HepG2 (cell line): ENCODE measurements around the gene SIRPA. TPM values are rescaled to one million over a fixed set of nuclear protein-coding genes. Genes with fewer than 3 reads are reported as not detected.

Source experiments
- ATAC-seq: fragments of 200-7000 bp; cut with Tn5 transposase; 3 replicates; pipeline ENCODE4 v1.9.1; 2020; ENCODE audit warnings: mild to moderate bottlenecking, moderate library complexity
- BruUV-seq: library from RNA; stranded (reverse); fragments of 400-500 nt; replicated peaks from 2 replicates; lab custom pipeline; 2021; lab: Mats Ljungman, UMichigan
- CTCF ChIA-PET: fragments of 300-600 bp; formaldehyde crosslinking; extraction: SDS; loops from one replicate; lab custom pipeline; 2021; ENCODE audit warnings: low total read pairs, inconsistent platforms, low intra/inter-chr PET ratio; lab: Yijun Ruan, JAX
- POLR2A ChIA-PET: fragments of 350-600 bp; sonication (Branson Sonifier 250); formaldehyde crosslinking; loops from one replicate; lab custom pipeline; 2020; ENCODE audit warnings: antibody characterized with exemption, inconsistent platforms; lab: Yijun Ruan, JAX
- DNase-seq: peaks from one replicate; pipeline ENCODE4 v3.0.0-alpha.2; 2015; ENCODE audit warnings: low spot score
- FAIRE-seq: peaks from 3 replicates; lab custom pipeline; 2011; peaks lifted over from hg19 to GRCh38; lab: Jason Lieb, UNC
- H2AFZ ChIP-seq: one replicate; pipeline ENCODE4 v1.6.1; 2011; ENCODE audit warnings: low read length, inconsistent platforms
- H3K27ac ChIP-seq: fragments of 300-600 bp; 3 replicates; pipeline ENCODE4 v1.8.0; 2011; ENCODE audit warnings: mixed run types, mild to moderate bottlenecking, mixed read lengths, low read length, inconsistent platforms; ENCODE audit not compliant: insufficient read depth; ENCODE audit errors: extremely low read length
- H3K27me3 ChIP-seq, 2 experiments: fragments of 200-600 bp in 1 of 2; 2 replicates in 1 of 2; 3 replicates in 1 of 2; pipeline versions ENCODE4 v1.6.0 to v1.8.0; 2011; ENCODE audit warnings: low read length in 2 of 2, mild to moderate bottlenecking in 2 of 2, moderate library complexity in 2 of 2, inconsistent platforms in 1 of 2; ENCODE audit not compliant: insufficient read depth in 2 of 2, control insufficient read depth in 1 of 2
- H3K36me3 ChIP-seq, 2 experiments: fragments of 200-600 bp in 1 of 2; replicated peaks in 1 of 2; 2 replicates in 1 of 2; 3 replicates in 1 of 2; pipeline versions ENCODE4 v1.5.1 to v1.8.0; 2011; ENCODE audit warnings: low read length in 2 of 2, inconsistent platforms in 1 of 2; ENCODE audit not compliant: insufficient read depth in 2 of 2, control insufficient read depth in 1 of 2
- H3K4me1 ChIP-seq: 2 replicates; pipeline ENCODE4 v1.5.1; 2012; ENCODE audit warnings: low read length, inconsistent platforms; ENCODE audit not compliant: insufficient read depth
- H3K4me2 ChIP-seq: 2 replicates; pipeline ENCODE4 v1.6.0; 2011; ENCODE audit warnings: low read depth, low read length, inconsistent platforms
- H3K4me3 ChIP-seq, 3 experiments: fragments of 200-600 bp in 1 of 3; sonication (generic), shearing (Covaris generic) in 1 of 3; replicated peaks in 1 of 3; 2 replicates each; pipeline ENCODE4 v1.5.1; 2011 to 2016; ENCODE audit warnings: low read length in 3 of 3, inconsistent platforms in 2 of 3, low read depth in 2 of 3, mild to moderate bottlenecking in 2 of 3, control low read depth in 1 of 3, mixed read lengths in 1 of 3; ENCODE audit not compliant: insufficient read depth in 1 of 3
- H3K79me2 ChIP-seq: one replicate; pipeline ENCODE4 v1.6.1; 2011; ENCODE audit warnings: low read length, inconsistent platforms; ENCODE audit not compliant: insufficient read depth
- H3K9ac ChIP-seq: 2 replicates; pipeline ENCODE4 v1.6.0; 2011; ENCODE audit warnings: mild to moderate bottlenecking, low read depth, low read length, inconsistent platforms; ENCODE audit not compliant: insufficient read depth
- H3K9me3 ChIP-seq: 2 replicates; pipeline ENCODE4 v1.5.1; 2012; ENCODE audit warnings: mild to moderate bottlenecking, low read length
- H4K20me1 ChIP-seq: 2 replicates; pipeline ENCODE4 v1.6.0; 2011; ENCODE audit warnings: inconsistent platforms, mild to moderate bottlenecking, low read length, moderate library complexity; ENCODE audit not compliant: insufficient read depth
- CAMTA2 ChIP-seq: sonication (generic); formaldehyde crosslinking; IDR thresholded peaks from 2 replicates; pipeline ENCODE4 v1.4.0; 2020; ENCODE audit warnings: mild to moderate bottlenecking, missing genetic modification reagents, borderline replicate concordance
- FOXP4 ChIP-seq: sonication (generic); formaldehyde crosslinking; IDR thresholded peaks from 2 replicates; pipeline ENCODE4 v1.4.0; 2020; ENCODE audit warnings: missing genetic modification reagents
- GLMP ChIP-seq: sonication (generic); formaldehyde crosslinking; IDR thresholded peaks from 2 replicates; pipeline ENCODE4 v1.9.0; 2021; ENCODE audit warnings: missing genetic modification reagents, mild to moderate bottlenecking, borderline replicate concordance
- NCOA1 ChIP-seq: sonication (generic); formaldehyde crosslinking; IDR thresholded peaks from 2 replicates; pipeline ENCODE4 v1.9.0; 2021; ENCODE audit warnings: missing genetic modification reagents
- NPAS2 ChIP-seq: sonication (generic); formaldehyde crosslinking; IDR thresholded peaks from 2 replicates; pipeline ENCODE4 v1.8.0; 2022; ENCODE audit warnings: mild to moderate bottlenecking, missing genetic modification reagents, borderline replicate concordance
- PHB2 ChIP-seq: fragments of 450-650 bp; IDR thresholded peaks from 2 replicates; pipeline ENCODE4 v1.6.1; 2018; ENCODE audit not compliant: partially characterized antibody
- SKI ChIP-seq: fragments of 450-650 bp; IDR thresholded peaks from one replicate; pipeline ENCODE4 v1.6.1; 2018; ENCODE audit warnings: mild to moderate bottlenecking; ENCODE audit not compliant: partially characterized antibody
- TOE1 ChIP-seq: sonication (generic); formaldehyde crosslinking; IDR thresholded peaks from 2 replicates; pipeline ENCODE4 v1.4.0; 2020; ENCODE audit warnings: mild to moderate bottlenecking, missing genetic modification reagents
- XBP1 ChIP-seq: sonication (generic); formaldehyde crosslinking; IDR thresholded peaks from 2 replicates; pipeline ENCODE4 v1.5.0; 2020; ENCODE audit warnings: missing genetic modification reagents
- ZFP36 ChIP-seq: fragments of 150-350 bp; IDR thresholded peaks from 2 replicates; pipeline ENCODE4 v1.6.1; 2018; ENCODE audit warnings: borderline replicate concordance, low read length, low read depth; ENCODE audit not compliant: partially characterized antibody
- ZNF354B ChIP-seq: sonication (generic); formaldehyde crosslinking; IDR thresholded peaks from 2 replicates; pipeline ENCODE4 v1.8.0; 2022; ENCODE audit warnings: mild to moderate bottlenecking, missing genetic modification reagents
- ZNF839 ChIP-seq: sonication (generic); formaldehyde crosslinking; IDR thresholded peaks from 2 replicates; pipeline ENCODE4 v1.4.0; 2020; ENCODE audit warnings: missing genetic modification reagents, mild to moderate bottlenecking, borderline replicate concordance
- ZNF878 ChIP-seq: sonication (generic); formaldehyde crosslinking; IDR thresholded peaks from 2 replicates; pipeline ENCODE4 v1.8.1; 2023; ENCODE audit warnings: mild to moderate bottlenecking, missing genetic modification reagents, moderate library complexity
- WGBS: methylation state at CpG from one replicate; pipeline ENCODE4 v1.1.6; 2017; ENCODE audit warnings: low lambda C conversion rate; 5-methylcytosine and 5-hydroxymethylcytosine counted together
- in situ Hi-C: cut with HindIII; loops from 2 replicates; pipeline ENCODE4 v1.10.0; 2017; ENCODE audit warnings: low pct_unique_long_range_greater_than_20kb; ENCODE audit not compliant: extremely low pct_ligation_motif_present
- intact Hi-C: fragments of 100-400 bp; cut with micrococcal nuclease; formaldehyde crosslinking; loops from one replicate; pipeline ENCODE4 v1.10.0; 2022; ENCODE audit not compliant: unreplicated experiment
- polyA plus RNA-seq, 8 experiments: library from polyadenylated mRNA; depleted of rRNA in 3 of 8; stranded (reverse) in 7 of 8; unstranded in 1 of 8; fragments of >200 nt; fragmentation: Illumina TruSeq in 4 of 8; extraction: Trizol in 4 of 8; gene quantifications; 2 replicates each; pipeline versions ENCODE4 v1.2.1 to v1.2.3, GENCODE V29; 2011 to 2016; ENCODE audit warnings: low read depth in 4 of 8, missing spikeins in 1 of 8, mixed read lengths in 1 of 8; ENCODE audit not compliant: insufficient read depth in 1 of 8
- total RNA-seq, 5 experiments: library from RNA; depleted of rRNA; stranded (reverse); fragments of >200 nt; fragmentation: Illumina TruSeq; extraction: Trizol; gene quantifications; 2 replicates each; pipeline ENCODE4 v1.2.3, GENCODE V29; 2016; ENCODE audit warnings: low read depth in 1 of 5
- TF ChIP-seq, protein P1 (sequence below): sonication (generic); formaldehyde crosslinking; IDR thresholded peaks from 2 replicates; pipeline ENCODE4 v1.4.0; 2020; ENCODE audit warnings: missing genetic modification reagents
- TF ChIP-seq, protein P2 (sequence below): sonication (generic); formaldehyde crosslinking; IDR thresholded peaks from 2 replicates; pipeline ENCODE4 v1.9.0; 2021; ENCODE audit warnings: mild to moderate bottlenecking, missing genetic modification reagents

SIRPA gene
- total and polyA plus RNA-seq, 2 of the 13 experiments (the other 11 are each of a cell fraction or from before 2014, with no cell fraction given) = 7.2 to 17.6 TPM

GRCh38 chr20:1932971-1933370, 37.8 kb downstream of the SIRPA start:
- H3K27me3 ChIP-seq = no peaks in the 10 kb centered on the region
- ChIA-PET CTCF (no interaction called here), POLR2A (no interaction called here)
- H3K27ac ChIP-seq = no peak overlapping the region
- no peak for DNase-seq
- no peak overlapping the region for H3K4me2 ChIP-seq
- H3K9ac ChIP-seq = no peak overlapping the region
- H3K79me2 ChIP-seq = no peaks in the 10 kb centered on the region
- H4K20me1 ChIP-seq = no peaks in the 10 kb centered on the region
- H2AFZ ChIP-seq = no peak overlapping the region
- H3K9me3 ChIP-seq = no peaks in the 10 kb centered on the region
- intact Hi-C loops (no loop called here), in situ Hi-C loops (no loop called here)
- peaks cover 10% of the 10 kb centered on the region; the same call in 1 of the 2 replicates for H3K4me1 ChIP-seq
- no peaks in the 10 kb centered on the region; a peak in 1 of 5 replicates for H3K36me3 ChIP-seq
- WGBS = 79% methylated on average over 2 of the region's 2 CpGs
- H3K4me3 ChIP-seq = no peak overlapping the region
- FAIRE-seq = no peak
- BruUV-seq = no TSS peak
- ATAC-seq = no peak
- TF ChIP-seq SKI (no peak), ZNF839 (CRISPR knock-in tag) (no peak), ZFP36 (no peak), GLMP (CRISPR knock-in tag) (no peak), NPAS2 (CRISPR knock-in tag) (no peak), PHB2 (no peak), TOE1 (CRISPR knock-in tag) (no peak), ZNF354B (CRISPR knock-in tag) (no peak), NCOA1 (CRISPR knock-in tag) (no peak), FOXP4 (CRISPR knock-in tag) (no peak), CAMTA2 (CRISPR knock-in tag) (no peak), ZNF878 (CRISPR knock-in tag) (no peak), XBP1 (CRISPR knock-in tag) (no peak)
- TF ChIP-seq, protein P1, sequence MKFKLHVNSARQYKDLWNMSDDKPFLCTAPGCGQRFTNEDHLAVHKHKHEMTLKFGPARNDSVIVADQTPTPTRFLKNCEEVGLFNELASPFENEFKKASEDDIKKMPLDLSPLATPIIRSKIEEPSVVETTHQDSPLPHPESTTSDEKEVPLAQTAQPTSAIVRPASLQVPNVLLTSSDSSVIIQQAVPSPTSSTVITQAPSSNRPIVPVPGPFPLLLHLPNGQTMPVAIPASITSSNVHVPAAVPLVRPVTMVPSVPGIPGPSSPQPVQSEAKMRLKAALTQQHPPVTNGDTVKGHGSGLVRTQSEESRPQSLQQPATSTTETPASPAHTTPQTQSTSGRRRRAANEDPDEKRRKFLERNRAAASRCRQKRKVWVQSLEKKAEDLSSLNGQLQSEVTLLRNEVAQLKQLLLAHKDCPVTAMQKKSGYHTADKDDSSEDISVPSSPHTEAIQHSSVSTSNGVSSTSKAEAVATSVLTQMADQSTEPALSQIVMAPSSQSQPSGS (CRISPR knock-in tag) = no peak
- TF ChIP-seq, protein P2, sequence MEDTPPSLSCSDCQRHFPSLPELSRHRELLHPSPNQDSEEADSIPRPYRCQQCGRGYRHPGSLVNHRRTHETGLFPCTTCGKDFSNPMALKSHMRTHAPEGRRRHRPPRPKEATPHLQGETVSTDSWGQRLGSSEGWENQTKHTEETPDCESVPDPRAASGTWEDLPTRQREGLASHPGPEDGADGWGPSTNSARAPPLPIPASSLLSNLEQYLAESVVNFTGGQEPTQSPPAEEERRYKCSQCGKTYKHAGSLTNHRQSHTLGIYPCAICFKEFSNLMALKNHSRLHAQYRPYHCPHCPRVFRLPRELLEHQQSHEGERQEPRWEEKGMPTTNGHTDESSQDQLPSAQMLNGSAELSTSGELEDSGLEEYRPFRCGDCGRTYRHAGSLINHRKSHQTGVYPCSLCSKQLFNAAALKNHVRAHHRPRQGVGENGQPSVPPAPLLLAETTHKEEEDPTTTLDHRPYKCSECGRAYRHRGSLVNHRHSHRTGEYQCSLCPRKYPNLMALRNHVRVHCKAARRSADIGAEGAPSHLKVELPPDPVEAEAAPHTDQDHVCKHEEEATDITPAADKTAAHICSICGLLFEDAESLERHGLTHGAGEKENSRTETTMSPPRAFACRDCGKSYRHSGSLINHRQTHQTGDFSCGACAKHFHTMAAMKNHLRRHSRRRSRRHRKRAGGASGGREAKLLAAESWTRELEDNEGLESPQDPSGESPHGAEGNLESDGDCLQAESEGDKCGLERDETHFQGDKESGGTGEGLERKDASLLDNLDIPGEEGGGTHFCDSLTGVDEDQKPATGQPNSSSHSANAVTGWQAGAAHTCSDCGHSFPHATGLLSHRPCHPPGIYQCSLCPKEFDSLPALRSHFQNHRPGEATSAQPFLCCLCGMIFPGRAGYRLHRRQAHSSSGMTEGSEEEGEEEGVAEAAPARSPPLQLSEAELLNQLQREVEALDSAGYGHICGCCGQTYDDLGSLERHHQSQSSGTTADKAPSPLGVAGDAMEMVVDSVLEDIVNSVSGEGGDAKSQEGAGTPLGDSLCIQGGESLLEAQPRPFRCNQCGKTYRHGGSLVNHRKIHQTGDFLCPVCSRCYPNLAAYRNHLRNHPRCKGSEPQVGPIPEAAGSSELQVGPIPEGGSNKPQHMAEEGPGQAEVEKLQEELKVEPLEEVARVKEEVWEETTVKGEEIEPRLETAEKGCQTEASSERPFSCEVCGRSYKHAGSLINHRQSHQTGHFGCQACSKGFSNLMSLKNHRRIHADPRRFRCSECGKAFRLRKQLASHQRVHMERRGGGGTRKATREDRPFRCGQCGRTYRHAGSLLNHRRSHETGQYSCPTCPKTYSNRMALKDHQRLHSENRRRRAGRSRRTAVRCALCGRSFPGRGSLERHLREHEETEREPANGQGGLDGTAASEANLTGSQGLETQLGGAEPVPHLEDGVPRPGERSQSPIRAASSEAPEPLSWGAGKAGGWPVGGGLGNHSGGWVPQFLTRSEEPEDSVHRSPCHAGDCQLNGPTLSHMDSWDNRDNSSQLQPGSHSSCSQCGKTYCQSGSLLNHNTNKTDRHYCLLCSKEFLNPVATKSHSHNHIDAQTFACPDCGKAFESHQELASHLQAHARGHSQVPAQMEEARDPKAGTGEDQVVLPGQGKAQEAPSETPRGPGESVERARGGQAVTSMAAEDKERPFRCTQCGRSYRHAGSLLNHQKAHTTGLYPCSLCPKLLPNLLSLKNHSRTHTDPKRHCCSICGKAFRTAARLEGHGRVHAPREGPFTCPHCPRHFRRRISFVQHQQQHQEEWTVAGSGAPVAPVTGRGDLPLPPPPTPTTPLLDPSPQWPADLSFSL (CRISPR knock-in tag) = no peak
